ENCODE results near the gene MORC4.

The MORC4 gene

DNA sequence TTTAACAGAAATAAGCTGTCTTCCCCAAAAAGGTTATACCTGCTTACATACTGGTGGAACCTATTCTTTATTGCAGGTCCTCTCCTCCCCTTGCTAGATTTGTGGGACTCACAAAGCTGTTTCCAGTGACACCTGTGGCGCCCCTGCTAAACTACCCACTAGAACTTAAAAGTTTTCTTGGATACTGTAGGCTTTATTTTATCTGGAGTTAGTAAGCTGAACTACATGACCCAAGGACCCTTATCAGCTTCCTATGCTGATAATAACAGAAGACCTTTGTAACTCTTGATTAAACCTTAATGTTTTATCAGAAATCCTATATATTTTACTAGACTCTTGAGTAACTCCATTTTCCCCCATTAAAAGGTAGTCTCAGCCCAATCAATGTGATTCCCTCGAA lies 47.5 kb downstream of the MORC4 start:
- H3K9me3 ChIP-seq (ENCODE audit: control insufficient read depth, insufficient read depth, low read length): no peaks in the 10 kb centered on the region
- H3K4me2 ChIP-seq (ENCODE audit: low read length): no peak overlapping the region
- TF ChIP-seq EZH2phosphoT487 (IDR thresholded peaks at IDR 0.05; ENCODE audit: borderline replicate concordance, low read length): no peak
- TF ChIP-seq, protein P1, sequence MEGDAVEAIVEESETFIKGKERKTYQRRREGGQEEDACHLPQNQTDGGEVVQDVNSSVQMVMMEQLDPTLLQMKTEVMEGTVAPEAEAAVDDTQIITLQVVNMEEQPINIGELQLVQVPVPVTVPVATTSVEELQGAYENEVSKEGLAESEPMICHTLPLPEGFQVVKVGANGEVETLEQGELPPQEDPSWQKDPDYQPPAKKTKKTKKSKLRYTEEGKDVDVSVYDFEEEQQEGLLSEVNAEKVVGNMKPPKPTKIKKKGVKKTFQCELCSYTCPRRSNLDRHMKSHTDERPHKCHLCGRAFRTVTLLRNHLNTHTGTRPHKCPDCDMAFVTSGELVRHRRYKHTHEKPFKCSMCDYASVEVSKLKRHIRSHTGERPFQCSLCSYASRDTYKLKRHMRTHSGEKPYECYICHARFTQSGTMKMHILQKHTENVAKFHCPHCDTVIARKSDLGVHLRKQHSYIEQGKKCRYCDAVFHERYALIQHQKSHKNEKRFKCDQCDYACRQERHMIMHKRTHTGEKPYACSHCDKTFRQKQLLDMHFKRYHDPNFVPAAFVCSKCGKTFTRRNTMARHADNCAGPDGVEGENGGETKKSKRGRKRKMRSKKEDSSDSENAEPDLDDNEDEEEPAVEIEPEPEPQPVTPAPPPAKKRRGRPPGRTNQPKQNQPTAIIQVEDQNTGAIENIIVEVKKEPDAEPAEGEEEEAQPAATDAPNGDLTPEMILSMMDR (IDR thresholded peaks at IDR 0.05; ENCODE audit: low read depth, low read length, poor library complexity, severe bottlenecking): no peak

DNA sequence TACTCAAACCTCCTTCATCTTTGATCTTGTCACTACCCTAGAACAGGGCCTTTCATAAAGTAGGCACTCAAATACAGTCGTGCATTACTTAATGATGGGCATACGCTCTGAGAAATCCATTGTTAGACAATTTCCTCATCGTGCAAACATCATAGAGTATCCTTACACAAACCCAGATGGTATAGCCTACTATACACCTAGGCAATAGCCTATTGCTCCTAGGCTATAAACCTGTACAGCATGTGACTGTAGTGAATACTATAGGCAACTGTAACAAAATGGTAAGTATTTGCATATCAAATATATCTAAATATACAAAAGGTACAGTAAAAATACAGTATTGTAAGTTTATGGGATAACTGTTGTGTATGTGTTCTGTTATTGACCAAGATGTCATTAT lies 47.9 kb downstream of the MORC4 start:
- H3K4me3 ChIP-seq (ENCODE audit: low read length): no peak overlapping the region
- no peaks in the 10 kb centered on the region for H3K27me3 ChIP-seq (ENCODE audit: control insufficient read depth, low read length)
- TF ChIP-seq, protein P1 (IDR thresholded peaks at IDR 0.05; ENCODE audit: low read depth, low read length, poor library complexity, severe bottlenecking): no peak
- TF ChIP-seq EZH2phosphoT487 (IDR thresholded peaks at IDR 0.05; ENCODE audit: borderline replicate concordance, low read length): no peak
- H3K9me3 ChIP-seq (ENCODE audit: control insufficient read depth, insufficient read depth, low read length): no peaks in the 10 kb centered on the region
- no peak overlapping the region for H3K27ac ChIP-seq (ENCODE audit: low read depth, low read length)
- H3F3A ChIP-seq (ENCODE audit: control insufficient read depth, insufficient read depth): no peaks in the 10 kb centered on the region
- no peaks in the 10 kb centered on the region for H3K9me2 ChIP-seq (replicated peaks; ENCODE audit: control insufficient read depth, low read length)
- H3K79me2 ChIP-seq (ENCODE audit: control insufficient read depth, low read length): no peaks in the 10 kb centered on the region
- H3K4me2 ChIP-seq (ENCODE audit: low read length): no peak overlapping the region
- no peaks in the 10 kb centered on the region for H3K36me3 ChIP-seq (ENCODE audit: control insufficient read depth, low read length)
- no peaks in the 10 kb centered on the region for H4K20me1 ChIP-seq (ENCODE audit: control insufficient read depth, insufficient read depth, low read depth, low read length)
- H3K4me1 ChIP-seq (ENCODE audit: control insufficient read depth, low read length): no peaks in the 10 kb centered on the region

More for the DNA sequence above, 47.5 kb downstream of the MORC4 start:
- H3K4me3 ChIP-seq (ENCODE audit: low read length): no peak overlapping the region
- no peaks in the 10 kb centered on the region for H3K36me3 ChIP-seq (ENCODE audit: control insufficient read depth, low read length)
- H3K9me2 ChIP-seq (replicated peaks; ENCODE audit: control insufficient read depth, low read length): no peaks in the 10 kb centered on the region
- no peaks in the 10 kb centered on the region for H3K4me1 ChIP-seq (ENCODE audit: control insufficient read depth, low read length)
- no peaks in the 10 kb centered on the region for H4K20me1 ChIP-seq (ENCODE audit: control insufficient read depth, insufficient read depth, low read depth, low read length)
- no peak overlapping the region for H3K27ac ChIP-seq (ENCODE audit: low read depth, low read length)
- H3F3A ChIP-seq (ENCODE audit: control insufficient read depth, insufficient read depth): no peaks in the 10 kb centered on the region
- H3K79me2 ChIP-seq (ENCODE audit: control insufficient read depth, low read length): no peaks in the 10 kb centered on the region
- H3K27me3 ChIP-seq (ENCODE audit: control insufficient read depth, low read length): no peaks in the 10 kb centered on the region

DNA sequence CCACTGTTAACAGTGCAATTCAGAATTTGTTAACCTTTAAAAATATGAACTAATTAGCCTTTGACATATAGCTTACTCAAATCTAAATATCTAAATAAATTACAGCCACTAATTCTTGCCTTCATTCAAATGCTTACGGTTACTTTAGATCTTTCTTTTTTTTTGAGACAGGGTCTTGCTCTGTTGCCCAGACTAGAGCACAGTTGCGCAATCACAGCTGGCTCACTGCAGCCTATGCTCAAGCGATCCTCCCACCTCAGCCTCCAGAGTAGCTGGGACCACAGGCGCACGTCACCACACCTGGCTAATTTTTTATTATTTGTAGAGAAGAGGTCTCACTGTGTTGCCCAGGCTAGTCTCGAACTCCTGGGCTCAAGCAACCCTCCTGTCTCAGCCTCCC lies 48.8 kb downstream of the MORC4 start:
- no peaks in the 10 kb centered on the region for H3K9me2 ChIP-seq (replicated peaks; ENCODE audit: control insufficient read depth, low read length)
- H3K4me1 ChIP-seq (ENCODE audit: control insufficient read depth, low read length): no peaks in the 10 kb centered on the region
- H4K20me1 ChIP-seq (ENCODE audit: control insufficient read depth, insufficient read depth, low read depth, low read length): no peaks in the 10 kb centered on the region
- no peak overlapping the region for H3K4me3 ChIP-seq (ENCODE audit: low read length)
- no peaks in the 10 kb centered on the region for H3F3A ChIP-seq (ENCODE audit: control insufficient read depth, insufficient read depth)
- H3K79me2 ChIP-seq (ENCODE audit: control insufficient read depth, low read length): no peaks in the 10 kb centered on the region
- H3K27ac ChIP-seq (ENCODE audit: low read depth, low read length): no peak overlapping the region
- no peaks in the 10 kb centered on the region for H3K36me3 ChIP-seq (ENCODE audit: control insufficient read depth, low read length)
- no peak for TF ChIP-seq EZH2phosphoT487 (IDR thresholded peaks at IDR 0.05; ENCODE audit: borderline replicate concordance, low read length)
- TF ChIP-seq, protein P1 (IDR thresholded peaks at IDR 0.05; ENCODE audit: low read depth, low read length, poor library complexity, severe bottlenecking): no peak
- no peak overlapping the region for H3K4me2 ChIP-seq (ENCODE audit: low read length)
- no peaks in the 10 kb centered on the region for H3K27me3 ChIP-seq (ENCODE audit: control insufficient read depth, low read length)
- H3K9me3 ChIP-seq (ENCODE audit: control insufficient read depth, insufficient read depth, low read length): no peaks in the 10 kb centered on the region

DNA sequence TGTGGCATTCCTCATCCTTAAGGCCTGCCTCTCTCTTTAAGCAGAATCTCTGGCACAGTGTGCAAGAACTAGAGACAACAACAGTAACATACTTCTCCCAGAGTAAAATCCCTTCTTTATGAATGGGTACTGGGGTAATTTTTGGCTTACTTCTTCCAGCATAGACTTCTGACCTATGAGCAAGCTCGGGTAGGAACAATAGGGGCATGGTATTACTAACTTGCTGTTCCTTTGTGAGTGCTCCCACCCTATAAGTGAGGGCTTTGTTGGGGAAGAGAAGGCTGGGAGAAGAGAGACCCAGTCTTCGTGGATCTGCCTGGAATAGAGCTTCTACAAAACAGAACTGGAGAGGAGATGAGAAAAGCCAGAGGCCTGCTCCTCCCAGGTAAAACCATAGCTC lies 49.6 kb downstream of the MORC4 start:
- Histone ChIP-seq H3K27ac (ENCODE audit: low read depth, low read length) (no peak overlapping the region), H3K4me2 (ENCODE audit: low read length) (no peak overlapping the region), H4K20me1 (ENCODE audit: control insufficient read depth, insufficient read depth, low read depth, low read length) (no peaks in the 10 kb centered on the region), H3K4me1 (ENCODE audit: control insufficient read depth, low read length) (no peaks in the 10 kb centered on the region), H3F3A (ENCODE audit: control insufficient read depth, insufficient read depth) (no peaks in the 10 kb centered on the region), H3K9me3 (ENCODE audit: control insufficient read depth, insufficient read depth, low read length) (no peaks in the 10 kb centered on the region), H3K79me2 (ENCODE audit: control insufficient read depth, low read length) (no peaks in the 10 kb centered on the region), H3K4me3 (ENCODE audit: low read length) (no peak overlapping the region), H3K9me2 (replicated peaks; ENCODE audit: control insufficient read depth, low read length) (no peaks in the 10 kb centered on the region), H3K27me3 (ENCODE audit: control insufficient read depth, low read length) (no peaks in the 10 kb centered on the region), H3K36me3 (ENCODE audit: control insufficient read depth, low read length) (no peaks in the 10 kb centered on the region)
- TF ChIP-seq, protein P1 (IDR thresholded peaks at IDR 0.05; ENCODE audit: low read depth, low read length, poor library complexity, severe bottlenecking): no peak
- no peak for TF ChIP-seq EZH2phosphoT487 (IDR thresholded peaks at IDR 0.05; ENCODE audit: borderline replicate concordance, low read length)

Measured in DOHH2 (cell line).